H1 (cell line): ENCODE measurements around the gene IL17D.

Source experiments
- BACH1 ChIP-seq: IDR thresholded peaks from 2 replicates; pipeline ENCODE4 v1.6.1; 2012; ENCODE audit warnings: low read length, improper control_type of control experiment
- CHD2 ChIP-seq: IDR thresholded peaks from 2 replicates; pipeline ENCODE4 v1.6.1; 2012; ENCODE audit warnings: low read length, improper control_type of control experiment
- CREB1 ChIP-seq: IDR thresholded peaks from 2 replicates; pipeline ENCODE4 v1.6.1; 2012; ENCODE audit warnings: inconsistent platforms
- EZH2 ChIP-seq: fragments of 200-600 bp; sonication (generic); IDR thresholded peaks from 2 replicates; pipeline ENCODE4 v1.7.1; 2012; ENCODE audit warnings: low read depth, mild to moderate bottlenecking, moderate library complexity, low read length, inconsistent platforms; ENCODE audit not compliant: severe bottlenecking
- JUN ChIP-seq: IDR thresholded peaks from 2 replicates; pipeline ENCODE4 v1.6.1; 2011; ENCODE audit warnings: low read depth, mild to moderate bottlenecking, improper control_type of control experiment, low read length
- JUND ChIP-seq: IDR thresholded peaks from 2 replicates; pipeline ENCODE4 v1.6.1; 2011; ENCODE audit warnings: mild to moderate bottlenecking, improper control_type of control experiment, low read length
- MAFK ChIP-seq: IDR thresholded peaks from 2 replicates; pipeline ENCODE4 v1.6.1; 2012; ENCODE audit warnings: low read depth, mild to moderate bottlenecking, improper control_type of control experiment, low read length
- POLR2A ChIP-seq, 2 experiments: IDR thresholded peaks; 1 replicate in 1 of 2; 2 replicates in 1 of 2; pipeline ENCODE4 v1.6.1; 2011; ENCODE audit warnings: low read depth in 2 of 2, low read length in 2 of 2, mild to moderate bottlenecking in 2 of 2; ENCODE audit errors: control extremely low read depth in 1 of 2
- RAD21 ChIP-seq, 2 experiments: IDR thresholded peaks in 1 of 2; conservative IDR thresholded peaks in 1 of 2; 2 replicates each; pipeline ENCODE4 v1.6.1; 2011; ENCODE audit warnings: low read depth in 2 of 2, low read length in 2 of 2, improper control_type of control experiment in 1 of 2, inconsistent platforms in 1 of 2, mild to moderate bottlenecking in 1 of 2, moderate library complexity in 1 of 2
- TAF1 ChIP-seq: IDR thresholded peaks from 2 replicates; pipeline ENCODE4 v1.6.1; 2011; ENCODE audit warnings: mild to moderate bottlenecking, low read depth, low read length
- TF ChIP-seq, protein P1 (sequence below), 3 experiments: IDR thresholded peaks; 1 replicate in 2 of 3; 2 replicates in 1 of 3; pipeline versions ENCODE4 v1.5.1 to v1.6.1; 2011; ENCODE audit warnings: low read length in 3 of 3, mild to moderate bottlenecking in 3 of 3, inconsistent platforms in 2 of 3, low read depth in 1 of 3, moderate library complexity in 1 of 3; ENCODE audit not compliant: insufficient read depth in 1 of 3; ENCODE audit errors: control extremely low read depth in 1 of 3
- TF ChIP-seq, protein P2 (sequence below): IDR thresholded peaks from 2 replicates; pipeline ENCODE4 v1.6.1; 2012; ENCODE audit warnings: low read length, inconsistent platforms

DNA sequence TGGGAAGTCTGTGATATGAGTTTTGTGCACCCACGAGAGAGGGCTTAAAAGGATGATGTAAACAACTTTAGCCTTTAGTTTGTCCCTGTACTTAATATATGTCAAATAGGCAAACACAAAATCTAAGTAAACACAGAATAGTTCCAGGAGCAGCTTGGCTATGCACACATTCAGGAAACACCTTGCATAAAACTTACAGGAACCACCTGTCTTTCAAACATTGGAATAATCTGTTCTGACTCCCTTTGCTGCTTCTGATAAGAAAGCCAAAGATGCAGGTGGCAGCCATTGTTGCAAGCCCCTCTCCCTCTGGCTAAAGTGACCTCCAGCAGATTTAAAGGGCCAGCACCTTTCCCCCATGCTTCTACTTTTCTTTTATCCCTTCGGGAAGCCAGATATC, 65.6 kb downstream of the IL17D start:
- TF ChIP-seq, protein P1, sequence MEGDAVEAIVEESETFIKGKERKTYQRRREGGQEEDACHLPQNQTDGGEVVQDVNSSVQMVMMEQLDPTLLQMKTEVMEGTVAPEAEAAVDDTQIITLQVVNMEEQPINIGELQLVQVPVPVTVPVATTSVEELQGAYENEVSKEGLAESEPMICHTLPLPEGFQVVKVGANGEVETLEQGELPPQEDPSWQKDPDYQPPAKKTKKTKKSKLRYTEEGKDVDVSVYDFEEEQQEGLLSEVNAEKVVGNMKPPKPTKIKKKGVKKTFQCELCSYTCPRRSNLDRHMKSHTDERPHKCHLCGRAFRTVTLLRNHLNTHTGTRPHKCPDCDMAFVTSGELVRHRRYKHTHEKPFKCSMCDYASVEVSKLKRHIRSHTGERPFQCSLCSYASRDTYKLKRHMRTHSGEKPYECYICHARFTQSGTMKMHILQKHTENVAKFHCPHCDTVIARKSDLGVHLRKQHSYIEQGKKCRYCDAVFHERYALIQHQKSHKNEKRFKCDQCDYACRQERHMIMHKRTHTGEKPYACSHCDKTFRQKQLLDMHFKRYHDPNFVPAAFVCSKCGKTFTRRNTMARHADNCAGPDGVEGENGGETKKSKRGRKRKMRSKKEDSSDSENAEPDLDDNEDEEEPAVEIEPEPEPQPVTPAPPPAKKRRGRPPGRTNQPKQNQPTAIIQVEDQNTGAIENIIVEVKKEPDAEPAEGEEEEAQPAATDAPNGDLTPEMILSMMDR (IDR thresholded peaks at IDR 0.05; ENCODE audit: control extremely low read depth in 1 of 3, insufficient read depth in 1 of 3, low read depth in 1 of 3, low read length in 3 of 3) = no peak
- TF ChIP-seq EZH2 (no peak), JUND (no peak), BACH1 (no peak), TAF1 (no peak), CHD2 (no peak), POLR2A (IDR thresholded peaks at IDR 0.05; ENCODE audit: control extremely low read depth in 1 of 2, low read depth in 2 of 2, low read length in 2 of 2) (no peak), JUN (no peak), MAFK (no peak), CREB1 (no peak), RAD21 (IDR thresholded peaks at IDR 0.05 in 1 of 2, conservative IDR thresholded peaks at IDR 0.05 in 1 of 2; ENCODE audit: low read depth in 2 of 2, low read length in 2 of 2) (no peak)
- TF ChIP-seq, protein P2, sequence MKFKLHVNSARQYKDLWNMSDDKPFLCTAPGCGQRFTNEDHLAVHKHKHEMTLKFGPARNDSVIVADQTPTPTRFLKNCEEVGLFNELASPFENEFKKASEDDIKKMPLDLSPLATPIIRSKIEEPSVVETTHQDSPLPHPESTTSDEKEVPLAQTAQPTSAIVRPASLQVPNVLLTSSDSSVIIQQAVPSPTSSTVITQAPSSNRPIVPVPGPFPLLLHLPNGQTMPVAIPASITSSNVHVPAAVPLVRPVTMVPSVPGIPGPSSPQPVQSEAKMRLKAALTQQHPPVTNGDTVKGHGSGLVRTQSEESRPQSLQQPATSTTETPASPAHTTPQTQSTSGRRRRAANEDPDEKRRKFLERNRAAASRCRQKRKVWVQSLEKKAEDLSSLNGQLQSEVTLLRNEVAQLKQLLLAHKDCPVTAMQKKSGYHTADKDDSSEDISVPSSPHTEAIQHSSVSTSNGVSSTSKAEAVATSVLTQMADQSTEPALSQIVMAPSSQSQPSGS = no peak
